Fibroblast of lung (primary cell): ENCODE results near the gene LDAH.

ENCODE experiments used
- EZH2 ChIP-seq: IDR thresholded peaks from 2 replicates; pipeline ENCODE4 v1.5.1; 2012; ENCODE audit warnings: low read length, control low read depth, mild to moderate bottlenecking; ENCODE audit errors: missing control alignments
- TF ChIP-seq, protein P1 (sequence below), 2 donors: IDR thresholded peaks in 1 of 2; conservative IDR thresholded peaks in 1 of 2; 1 replicate in 1 of 2; 2 replicates in 1 of 2; pipeline ENCODE4 v1.5.1; 2011 to 2012; ENCODE audit warnings: low read length in 2 of 2, control low read depth in 1 of 2, inconsistent platforms in 1 of 2, low read depth in 1 of 2, mild to moderate bottlenecking in 1 of 2

DNA sequence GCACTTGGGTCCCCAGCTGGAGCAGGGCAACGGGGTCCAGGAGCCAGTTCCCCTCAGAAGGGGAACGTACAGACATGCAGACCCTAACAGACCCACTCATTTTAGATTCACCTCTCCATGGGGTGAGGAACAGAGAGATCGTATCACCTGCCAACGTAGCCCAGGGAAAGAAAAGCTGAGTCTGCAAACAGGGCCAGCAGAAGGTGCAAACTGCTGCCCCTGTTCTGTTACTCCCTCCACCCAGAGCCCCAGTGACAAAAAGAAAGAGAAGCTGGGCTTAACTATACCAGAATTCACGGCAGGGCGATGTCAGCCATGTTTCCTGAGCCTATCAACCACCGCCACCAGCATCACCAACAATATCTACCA lies 171.2 kb downstream of the LDAH start:
- TF ChIP-seq, protein P1, sequence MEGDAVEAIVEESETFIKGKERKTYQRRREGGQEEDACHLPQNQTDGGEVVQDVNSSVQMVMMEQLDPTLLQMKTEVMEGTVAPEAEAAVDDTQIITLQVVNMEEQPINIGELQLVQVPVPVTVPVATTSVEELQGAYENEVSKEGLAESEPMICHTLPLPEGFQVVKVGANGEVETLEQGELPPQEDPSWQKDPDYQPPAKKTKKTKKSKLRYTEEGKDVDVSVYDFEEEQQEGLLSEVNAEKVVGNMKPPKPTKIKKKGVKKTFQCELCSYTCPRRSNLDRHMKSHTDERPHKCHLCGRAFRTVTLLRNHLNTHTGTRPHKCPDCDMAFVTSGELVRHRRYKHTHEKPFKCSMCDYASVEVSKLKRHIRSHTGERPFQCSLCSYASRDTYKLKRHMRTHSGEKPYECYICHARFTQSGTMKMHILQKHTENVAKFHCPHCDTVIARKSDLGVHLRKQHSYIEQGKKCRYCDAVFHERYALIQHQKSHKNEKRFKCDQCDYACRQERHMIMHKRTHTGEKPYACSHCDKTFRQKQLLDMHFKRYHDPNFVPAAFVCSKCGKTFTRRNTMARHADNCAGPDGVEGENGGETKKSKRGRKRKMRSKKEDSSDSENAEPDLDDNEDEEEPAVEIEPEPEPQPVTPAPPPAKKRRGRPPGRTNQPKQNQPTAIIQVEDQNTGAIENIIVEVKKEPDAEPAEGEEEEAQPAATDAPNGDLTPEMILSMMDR (conservative IDR thresholded peaks at IDR 0.05 in 1 of 2, IDR thresholded peaks at IDR 0.05 in 1 of 2; ENCODE audit: low read depth in 1 of 2, low read length in 2 of 2): no peak
- TF ChIP-seq EZH2: no peak
